ENCODE measurements around the gene ZP4.
"Not testable (repeated sequence)": the region's sequence is repeated elsewhere in the genome, so short reads cannot be mapped to it uniquely, and the experiment has no call there.

Gene ZP4

DNA sequence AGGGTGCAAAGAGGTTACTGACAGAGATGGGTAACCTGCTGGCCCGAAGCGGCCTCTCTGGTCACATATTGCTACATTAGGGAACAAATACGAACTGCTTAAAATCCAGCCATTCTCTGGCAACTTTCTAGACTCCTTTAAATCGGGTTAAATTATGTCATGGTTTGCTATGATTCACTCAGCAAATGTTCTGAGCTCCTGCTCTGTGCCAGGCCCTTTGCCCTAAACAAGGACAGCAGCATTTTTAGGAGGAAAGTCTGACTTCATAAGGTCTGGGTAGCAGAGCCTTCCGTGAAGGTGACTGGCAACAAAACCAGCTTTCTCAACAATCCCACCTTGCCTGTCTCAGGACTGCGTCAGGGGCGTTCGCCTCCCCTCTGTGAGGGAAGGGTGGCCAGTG lies 15.4 kb downstream of the ZP4 start:
- FAIRE-seq: no peak

- no peak for FAIRE-seq
These were observed 17.1 kb downstream of the ZP4 start for GRCh38 chr1:237873487-237874211.

DNA sequence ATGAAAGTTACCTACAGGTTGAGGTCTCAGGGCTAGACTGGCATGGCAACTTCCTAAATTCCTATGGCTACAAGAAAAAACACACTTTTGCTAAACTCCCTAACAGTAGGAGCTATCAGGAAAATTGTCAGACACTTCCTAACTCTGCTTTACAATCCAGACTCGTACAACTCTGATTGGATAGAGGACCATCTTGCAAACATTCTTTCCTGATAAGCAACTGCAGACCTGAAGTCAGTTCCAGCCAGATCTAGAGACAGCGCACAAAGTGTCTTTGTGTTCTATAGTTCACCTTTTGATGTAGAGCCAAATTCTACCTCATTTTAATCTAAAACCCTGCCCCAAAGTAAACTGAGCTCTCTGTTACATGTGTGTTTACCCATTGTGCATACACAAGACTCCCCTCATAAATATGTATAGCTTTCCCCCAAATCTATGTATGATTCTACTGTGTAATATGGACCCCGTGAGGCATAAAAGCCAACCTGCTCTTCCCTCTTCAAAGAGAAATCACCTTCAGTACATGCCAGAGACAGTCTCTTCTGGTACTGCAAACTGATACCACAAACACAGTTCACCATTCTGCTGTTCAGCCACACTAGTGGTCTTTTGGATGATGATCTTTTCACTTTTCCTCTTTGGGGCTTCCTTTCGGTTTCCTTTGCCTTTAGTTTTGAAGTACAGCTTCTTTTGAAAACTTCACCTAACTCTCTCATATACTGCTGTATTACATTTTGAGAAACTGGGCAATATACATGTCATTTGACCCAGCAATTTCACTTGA lies 21.7 kb downstream of the ZP4 start:
- no peak for FAIRE-seq

DNA sequence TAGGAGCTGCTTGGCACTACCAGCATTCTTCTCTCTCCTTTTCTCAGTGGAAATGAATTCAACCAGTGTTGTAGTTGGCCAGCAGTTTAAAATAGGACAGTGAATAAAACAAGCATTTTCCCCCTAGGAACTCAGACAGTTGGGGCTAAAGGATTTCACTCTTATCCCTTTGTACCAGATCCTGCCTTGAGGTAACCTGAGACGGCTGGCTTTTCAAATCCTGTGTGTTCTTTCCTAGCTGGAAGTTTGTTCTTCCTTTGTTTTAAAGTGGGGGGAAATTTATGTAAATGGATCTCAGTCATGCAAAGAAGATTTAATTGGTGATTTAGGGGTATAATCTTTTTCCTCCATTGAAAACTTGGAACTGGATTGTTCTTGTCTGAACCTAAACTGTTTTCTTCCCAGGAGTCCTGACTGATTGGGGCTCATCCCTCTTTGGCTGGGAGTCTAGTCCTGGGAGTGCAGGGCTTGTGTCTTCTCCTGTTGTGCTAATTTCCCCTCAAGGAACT lies 23.3 kb downstream of the ZP4 start:
- FAIRE-seq: no peak

DNA sequence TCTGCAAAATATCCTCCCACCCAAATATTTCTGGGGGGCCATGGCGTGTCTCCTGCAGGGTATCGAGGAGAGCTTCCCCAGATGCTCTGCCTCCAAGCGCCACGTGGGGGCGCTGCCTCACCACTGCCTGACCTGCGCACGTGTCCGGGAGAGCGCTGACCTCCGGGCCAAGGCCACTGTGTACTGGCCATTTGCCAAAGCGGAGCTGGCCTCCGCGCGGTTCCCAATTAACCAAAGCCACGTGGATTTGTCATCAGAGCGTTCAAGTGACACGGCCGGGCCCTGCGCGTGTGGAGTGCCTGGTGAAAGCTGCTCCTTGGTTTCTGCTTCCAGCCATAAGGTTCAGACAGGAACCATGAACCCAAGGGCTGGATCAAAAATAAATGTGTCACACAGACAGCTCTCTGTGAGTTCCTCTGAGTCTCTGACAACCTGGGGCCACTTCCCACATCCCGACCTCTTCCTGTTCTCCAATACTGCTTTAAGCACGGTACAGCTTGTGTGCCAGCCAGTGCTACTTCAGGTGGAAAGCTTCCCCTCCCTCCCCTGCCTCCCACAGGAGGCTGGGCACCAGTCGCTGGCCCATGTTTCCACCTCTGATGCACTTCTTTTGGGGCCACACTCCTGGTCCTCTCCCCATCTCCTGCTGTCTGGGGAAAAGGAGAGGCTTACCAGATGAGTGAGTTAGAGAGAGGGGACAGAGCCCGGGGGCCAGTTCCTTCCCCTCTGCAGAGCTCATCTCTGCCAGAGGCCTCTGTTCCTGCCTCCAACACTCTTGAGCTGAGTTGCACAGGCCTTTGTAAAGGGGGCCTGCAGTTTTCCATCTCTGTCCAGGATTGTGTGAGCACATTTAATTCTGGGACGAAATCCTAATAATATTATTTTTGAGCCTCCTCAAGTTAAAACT lies 26.1 kb downstream of the ZP4 start:
- no peak for FAIRE-seq

DNA sequence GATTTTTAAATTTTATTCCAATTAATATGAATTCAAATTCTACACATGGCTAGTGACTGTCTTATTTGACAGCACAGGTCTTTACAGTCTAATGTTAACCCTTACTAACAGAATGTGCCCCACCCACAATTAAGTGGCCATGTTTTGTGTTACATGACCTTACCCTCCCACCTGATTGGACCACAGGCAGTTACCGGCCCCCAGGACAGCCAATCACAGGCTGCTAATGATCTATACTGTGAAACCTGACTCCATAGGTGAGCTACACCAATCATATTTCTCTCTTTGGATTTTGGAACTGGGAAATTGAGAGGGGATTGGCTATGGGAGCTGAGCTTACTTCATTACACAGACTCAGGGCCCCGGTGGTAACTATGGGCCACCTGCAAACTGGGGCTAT lies 27.5 kb downstream of the ZP4 start:
- FAIRE-seq: no peak

DNA sequence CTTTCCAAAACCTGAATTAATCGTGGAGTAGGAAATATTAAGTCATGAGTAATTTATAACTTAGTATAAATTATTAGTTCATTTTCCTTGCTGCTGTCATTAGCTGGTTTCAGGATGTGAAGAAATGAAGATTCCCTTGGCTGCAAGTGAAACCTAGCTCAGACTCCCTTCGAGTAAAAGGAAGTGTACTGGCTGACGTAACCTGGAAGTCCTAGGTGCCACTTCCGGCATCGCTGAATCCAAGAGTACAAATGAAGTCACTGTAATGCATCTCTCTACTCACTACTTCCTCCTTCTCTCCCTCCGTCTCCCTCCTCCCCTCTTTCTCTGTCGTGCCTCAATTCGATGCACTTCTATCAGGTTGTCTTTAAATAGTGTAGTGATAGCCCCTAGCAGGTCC lies 28.8 kb downstream of the ZP4 start:
- FAIRE-seq: no peak

DNA sequence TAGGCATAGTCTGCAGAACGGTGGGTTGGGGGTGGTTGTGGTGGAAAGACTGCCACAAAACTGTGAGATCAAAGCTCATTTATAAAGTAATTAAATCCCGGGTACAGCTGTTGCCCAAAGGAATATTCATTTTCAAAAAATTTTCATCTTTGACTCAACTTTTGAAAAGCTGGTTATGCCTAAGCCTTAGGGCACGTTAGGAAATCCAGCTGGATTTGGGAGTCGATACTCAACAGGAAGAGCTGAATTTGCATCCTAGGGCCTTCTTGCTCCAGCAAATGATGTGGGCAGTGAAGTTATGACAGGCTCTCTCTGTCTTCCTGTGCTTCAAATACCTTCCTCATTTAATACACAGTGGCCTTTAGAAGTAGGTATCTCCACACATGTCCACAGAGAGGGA lies 31.7 kb downstream of the ZP4 start:
- no peak for FAIRE-seq

- FAIRE-seq: no peak
These were observed 33.3 kb downstream of the ZP4 start for GRCh38 chr1:237857455-237857854.

DNA sequence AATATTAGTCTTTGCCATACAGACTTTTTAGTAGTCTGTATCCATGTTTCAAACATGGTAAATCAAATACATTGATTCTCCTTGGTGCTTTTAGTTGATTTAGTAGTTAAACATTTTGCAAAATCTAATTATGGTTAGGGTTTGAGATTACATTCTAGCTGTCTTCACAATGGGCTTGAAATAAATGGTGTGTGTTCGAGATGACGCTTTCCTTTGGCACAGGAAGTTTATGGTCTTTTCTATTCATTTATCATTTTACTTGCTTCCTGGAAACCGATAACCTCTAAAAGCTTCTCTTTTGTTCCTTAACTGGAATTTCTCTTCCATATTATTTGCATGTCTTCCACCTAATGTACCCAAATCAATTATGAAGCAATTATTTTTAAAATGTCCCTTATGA lies 38.4 kb downstream of the ZP4 start:
- FAIRE-seq: no peak

- FAIRE-seq: no peak
These were observed 39.4 kb downstream of the ZP4 start for GRCh38 chr1:237851210-237851845.

DNA sequence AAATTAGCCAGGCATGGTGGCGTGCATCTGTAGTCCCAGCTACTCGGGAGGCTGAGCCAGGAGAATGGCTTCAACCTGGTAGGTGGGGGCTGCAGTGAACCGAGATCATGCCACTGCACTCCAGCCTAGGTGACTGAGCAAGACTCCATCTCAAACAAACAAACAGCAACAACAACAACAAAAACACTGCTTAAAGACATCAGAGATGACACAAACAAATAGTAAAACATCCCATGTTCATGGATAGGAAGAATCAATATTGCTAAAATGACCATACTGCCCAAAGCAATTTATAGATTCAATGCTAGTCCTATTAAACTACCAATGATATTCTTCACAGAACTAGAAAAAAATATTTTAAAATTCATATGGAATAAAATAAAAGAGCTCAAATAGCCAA lies 47.2 kb downstream of the ZP4 start:
- FAIRE-seq: not testable (repeated sequence)

DNA sequence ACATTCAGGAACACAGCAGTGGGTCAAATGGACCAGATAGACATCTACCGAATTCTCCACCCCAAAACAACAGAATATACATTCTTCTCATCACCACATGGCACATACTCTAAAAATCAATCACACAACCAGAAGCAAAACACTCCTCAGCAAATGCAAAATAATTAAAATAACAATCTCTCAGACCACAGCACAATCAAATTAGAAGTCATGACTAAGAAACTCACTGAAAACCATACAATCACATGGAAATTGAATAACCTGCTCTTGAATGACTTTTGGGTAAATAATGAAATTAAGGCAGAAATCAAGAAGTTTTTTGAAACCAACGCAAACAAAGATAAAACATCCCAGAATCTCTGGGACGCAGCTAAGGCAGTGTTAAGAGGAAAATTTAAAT lies 49.2 kb downstream of the ZP4 start:
- no peak for FAIRE-seq

- no peak for FAIRE-seq
These were observed 51.7 kb downstream of the ZP4 start for GRCh38 chr1:237838904-237839534.

GRCh38 chr1:237838320-237838719 lies 52.4 kb downstream of the ZP4 start:
- FAIRE-seq: no peak

DNA sequence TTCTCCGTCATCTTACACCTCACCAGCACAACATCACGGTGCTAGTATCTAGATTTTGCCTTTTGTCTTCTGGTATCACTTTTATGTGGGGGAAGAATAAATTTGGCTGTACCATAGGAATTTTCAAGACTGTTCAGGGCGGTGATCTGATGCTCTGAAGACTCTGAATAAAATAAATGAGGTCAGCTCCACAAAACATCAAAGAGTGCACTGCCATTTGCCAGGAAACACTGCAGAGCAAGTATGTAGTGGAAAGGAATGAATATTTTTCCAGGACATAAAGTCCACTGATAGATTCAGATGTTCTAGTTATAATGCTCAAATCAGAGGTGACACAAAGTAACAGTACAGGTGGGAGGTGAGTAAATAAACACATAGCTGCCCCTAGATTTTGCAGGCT lies 56.3 kb downstream of the ZP4 start:
- no peak for FAIRE-seq

DNA sequence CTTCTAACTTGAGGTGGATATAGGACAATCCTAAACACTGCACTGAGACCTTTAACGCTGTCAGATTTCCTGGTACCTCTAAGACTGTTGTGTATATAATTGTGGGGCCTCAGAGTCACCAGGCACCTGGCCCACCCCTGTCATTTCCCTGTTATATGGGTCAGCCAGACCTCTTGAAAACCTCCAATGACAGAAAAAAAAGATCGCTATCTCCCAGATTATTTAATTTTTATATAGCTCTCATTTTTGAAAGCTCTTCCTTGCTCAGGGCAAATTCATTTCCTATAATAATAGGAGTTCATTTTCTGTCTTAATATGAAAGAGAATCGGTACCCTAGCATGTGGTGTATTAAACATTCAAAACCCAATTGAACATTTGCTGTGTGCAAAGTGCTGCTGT lies 56.7 kb downstream of the ZP4 start:
- no peak for FAIRE-seq

- no peak for FAIRE-seq
These were observed 57.9 kb downstream of the ZP4 start for GRCh38 chr1:237832858-237833257.

Data from G401.6 (cell line).